Measurements from ENCODE around the gene ZBTB47.
A peak's percentile ranks its signal among the peaks of the same experiment; 100 is the strongest.

The ZBTB47 gene

DNA sequence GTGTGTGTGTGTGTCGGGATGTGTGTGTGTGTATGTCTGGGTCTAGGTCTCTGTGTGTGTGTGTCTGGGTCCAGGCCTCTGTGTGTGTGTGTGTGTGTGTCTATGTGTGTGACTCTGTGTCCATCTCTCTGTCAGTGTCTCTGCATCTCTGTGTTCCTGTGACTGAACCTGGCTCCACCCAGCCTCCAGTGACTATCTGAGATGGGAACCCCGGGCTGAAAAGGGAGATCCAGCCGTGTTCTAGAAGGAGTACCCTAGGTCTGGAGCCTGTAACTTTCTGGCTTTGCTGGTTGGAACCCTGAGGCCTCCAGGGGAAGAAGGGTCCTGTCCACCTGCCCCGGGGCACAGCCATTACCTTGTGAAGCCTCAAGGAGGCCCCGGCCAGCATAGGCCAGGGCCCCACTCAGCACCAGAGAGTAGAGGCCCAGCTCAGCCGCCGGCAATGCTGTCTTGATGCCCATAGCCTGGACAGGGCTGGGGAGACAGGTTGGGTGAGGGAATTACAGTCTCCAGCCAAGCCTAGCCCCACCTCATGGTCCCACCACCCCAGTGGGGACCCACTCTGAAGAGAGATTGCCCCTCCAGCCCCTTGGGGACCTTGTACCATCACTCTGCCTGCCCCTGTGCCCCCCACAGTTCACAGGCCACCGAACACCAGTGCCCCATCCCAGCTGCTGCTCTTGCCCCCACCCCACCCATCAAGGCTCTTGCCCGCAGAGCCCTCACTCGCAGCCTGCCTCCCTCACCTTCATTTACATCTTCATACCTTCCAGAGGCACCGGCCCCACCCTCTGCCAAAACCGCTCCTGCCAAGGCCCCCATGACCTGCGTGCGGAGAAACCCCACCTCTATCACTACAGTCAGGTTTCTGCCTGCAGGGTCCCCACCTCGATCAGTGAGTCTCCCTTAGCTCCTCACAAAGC is 47.1 kb downstream of the ZBTB47 start:
- TF ChIP-seq, protein P1, sequence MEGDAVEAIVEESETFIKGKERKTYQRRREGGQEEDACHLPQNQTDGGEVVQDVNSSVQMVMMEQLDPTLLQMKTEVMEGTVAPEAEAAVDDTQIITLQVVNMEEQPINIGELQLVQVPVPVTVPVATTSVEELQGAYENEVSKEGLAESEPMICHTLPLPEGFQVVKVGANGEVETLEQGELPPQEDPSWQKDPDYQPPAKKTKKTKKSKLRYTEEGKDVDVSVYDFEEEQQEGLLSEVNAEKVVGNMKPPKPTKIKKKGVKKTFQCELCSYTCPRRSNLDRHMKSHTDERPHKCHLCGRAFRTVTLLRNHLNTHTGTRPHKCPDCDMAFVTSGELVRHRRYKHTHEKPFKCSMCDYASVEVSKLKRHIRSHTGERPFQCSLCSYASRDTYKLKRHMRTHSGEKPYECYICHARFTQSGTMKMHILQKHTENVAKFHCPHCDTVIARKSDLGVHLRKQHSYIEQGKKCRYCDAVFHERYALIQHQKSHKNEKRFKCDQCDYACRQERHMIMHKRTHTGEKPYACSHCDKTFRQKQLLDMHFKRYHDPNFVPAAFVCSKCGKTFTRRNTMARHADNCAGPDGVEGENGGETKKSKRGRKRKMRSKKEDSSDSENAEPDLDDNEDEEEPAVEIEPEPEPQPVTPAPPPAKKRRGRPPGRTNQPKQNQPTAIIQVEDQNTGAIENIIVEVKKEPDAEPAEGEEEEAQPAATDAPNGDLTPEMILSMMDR (IDR thresholded peaks at IDR 0.05; ENCODE audit: extremely low read depth, insufficient read depth, missing control alignments), result no peak
- DNase-seq (ENCODE audit: low spot score), result no peak
- in situ Hi-C loops (cut with MboI; ENCODE audit: low pct_unique_long_range_greater_than_20kb, low sequenced_read_pairs, unreplicated experiment), result no loop called here

DNA sequence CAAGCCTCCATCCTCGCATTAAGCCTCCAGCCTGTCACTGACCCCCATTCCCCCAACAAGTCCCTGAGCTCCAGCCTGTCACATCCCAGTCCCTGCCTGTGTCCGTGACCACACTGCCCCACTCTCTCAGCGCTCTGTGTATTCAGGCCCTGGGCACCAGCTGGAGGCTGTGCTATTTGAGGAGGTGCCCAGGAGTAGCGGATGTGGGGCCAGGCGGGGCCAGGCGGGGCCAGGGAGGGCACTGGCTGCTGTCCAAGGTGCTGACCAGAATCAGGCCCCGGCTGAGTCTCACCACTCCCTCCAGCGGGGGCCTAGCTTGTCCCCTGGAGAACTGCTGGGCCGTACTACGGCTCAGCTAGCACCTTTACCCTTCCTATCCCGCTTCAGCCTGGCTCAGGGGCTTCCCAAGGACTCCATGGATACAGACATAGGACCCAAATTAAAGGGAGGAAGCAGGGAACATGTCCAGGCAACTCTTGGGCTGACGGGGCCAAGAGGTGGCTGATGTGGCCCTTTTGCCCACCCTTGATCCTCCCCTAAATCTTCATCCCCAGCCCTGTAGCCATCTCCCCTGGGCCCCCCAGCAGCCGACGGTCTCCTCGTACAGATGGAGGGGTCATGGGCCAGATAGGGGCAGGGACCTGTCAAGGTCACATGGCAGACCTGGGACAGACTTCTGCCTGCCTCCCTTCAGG is 48.0 kb downstream of the ZBTB47 start:
- in situ Hi-C loops (cut with MboI; ENCODE audit: low pct_unique_long_range_greater_than_20kb, low sequenced_read_pairs, unreplicated experiment), result no loop called here
- DNase-seq (ENCODE audit: low spot score), result peak; percentile 79
- TF ChIP-seq, protein P1 (IDR thresholded peaks at IDR 0.05; ENCODE audit: extremely low read depth, insufficient read depth, missing control alignments), result no peak

DNA sequence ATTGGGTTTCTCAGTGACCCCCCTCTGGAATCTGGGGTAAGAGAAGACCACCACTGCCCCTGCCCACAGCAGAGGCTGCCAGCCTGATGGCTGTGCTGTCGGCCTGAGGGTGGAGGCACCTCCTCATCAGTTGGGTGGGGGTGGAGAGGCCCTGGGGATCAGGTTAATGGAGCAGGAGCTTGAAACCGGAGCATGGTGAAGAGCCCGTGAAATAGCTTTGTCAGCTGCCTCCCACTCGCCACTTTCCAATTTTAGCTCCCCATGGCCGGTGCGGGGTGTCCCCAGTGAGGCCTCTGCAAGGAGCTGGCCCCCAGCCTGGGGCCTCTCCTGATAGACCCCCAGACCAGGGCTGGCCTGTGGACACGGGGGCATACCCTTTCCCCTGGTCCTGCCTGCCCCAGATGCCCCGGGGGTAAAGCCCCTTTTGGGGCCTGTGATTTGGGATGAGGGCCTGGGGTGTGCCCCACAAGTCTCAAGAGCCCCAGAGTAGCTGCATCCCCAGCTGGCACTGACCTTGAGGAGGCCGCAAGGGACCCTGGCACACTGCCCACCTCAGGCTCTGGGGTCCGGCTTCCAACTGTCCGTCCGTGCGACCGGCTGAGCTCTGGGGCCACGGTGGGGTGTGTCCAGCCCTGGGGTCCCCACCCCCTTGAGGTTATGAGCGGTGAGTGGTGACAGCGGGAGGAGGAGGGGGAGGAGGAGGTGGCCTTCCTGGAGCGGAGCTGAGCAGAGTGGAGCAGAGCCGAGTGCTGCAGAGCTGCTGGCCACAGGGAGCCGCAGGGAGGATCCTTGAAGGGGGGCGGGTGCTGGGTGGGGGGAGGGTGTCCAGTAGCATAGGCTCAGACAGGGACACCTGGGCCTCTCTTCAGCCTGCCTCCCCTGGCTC is 48.8 kb downstream of the ZBTB47 start, which contains the start of gene HHATL:
TSS of gene HHATL (minus strand) at position 733 of the 886 bp plus-strand sequence. CDS start 1,972 bp downstream, outside the sequence.
- DNase-seq (ENCODE audit: low spot score), result no peak
- TF ChIP-seq, protein P1 (IDR thresholded peaks at IDR 0.05; ENCODE audit: extremely low read depth, insufficient read depth, missing control alignments), result no peak
- in situ Hi-C loops (cut with MboI; ENCODE audit: low pct_unique_long_range_greater_than_20kb, low sequenced_read_pairs, unreplicated experiment), result no loop called here

DNA sequence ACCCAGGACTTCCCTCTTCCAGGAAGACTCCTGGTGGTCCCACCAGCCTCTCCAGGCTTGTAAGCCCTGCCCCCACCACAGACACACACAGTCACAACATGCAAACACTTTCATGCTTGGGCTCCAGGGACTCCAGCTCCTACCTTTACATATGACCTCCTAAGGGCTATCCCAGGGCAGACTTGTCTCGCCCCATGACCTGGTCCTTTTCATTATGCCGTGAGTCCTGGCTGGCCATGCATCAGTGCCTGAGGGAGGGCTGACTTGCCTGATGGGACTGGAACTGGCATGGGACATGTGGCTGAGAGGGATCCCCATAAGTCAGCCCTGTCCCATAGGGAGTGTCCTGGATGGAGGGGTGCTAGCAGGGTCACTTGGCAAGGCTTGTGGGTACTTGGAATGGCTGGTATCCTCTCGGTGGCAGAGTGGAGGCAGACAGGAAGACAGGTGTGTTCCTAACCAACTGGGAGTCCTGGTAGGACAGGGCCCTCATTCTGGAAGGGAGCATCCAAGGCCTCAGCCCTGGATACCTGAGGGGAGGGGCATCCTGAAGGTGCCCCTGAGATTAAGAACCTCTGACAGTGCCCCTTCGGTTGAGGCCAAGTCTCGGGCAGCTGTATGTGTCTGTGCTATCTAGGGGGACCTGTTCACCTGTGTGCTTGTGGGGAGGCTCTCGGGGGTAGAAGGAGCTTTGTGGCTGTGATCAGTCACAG is 49.6 kb downstream of the ZBTB47 start:
- in situ Hi-C loops (cut with MboI; ENCODE audit: low pct_unique_long_range_greater_than_20kb, low sequenced_read_pairs, unreplicated experiment), result no loop called here
- TF ChIP-seq, protein P1 (IDR thresholded peaks at IDR 0.05; ENCODE audit: extremely low read depth, insufficient read depth, missing control alignments), result no peak
- DNase-seq (ENCODE audit: low spot score), result no peak

DNA sequence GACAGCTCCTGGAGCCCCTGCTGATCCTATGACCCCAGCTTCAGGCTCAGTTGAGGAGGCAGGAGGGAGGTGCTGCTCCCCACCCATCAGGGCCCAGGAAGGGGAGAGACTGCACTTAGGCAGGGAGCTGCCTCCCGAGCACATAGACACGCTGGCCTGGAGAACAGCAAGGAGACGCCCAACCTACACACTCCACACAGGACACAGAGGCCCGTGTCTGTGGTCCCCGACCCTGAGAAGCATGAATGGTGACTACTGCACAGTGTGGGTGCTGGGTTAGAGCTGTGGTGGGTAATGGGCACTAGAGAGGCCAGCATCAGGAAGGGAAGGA is 50.2 kb downstream of the ZBTB47 start:
- in situ Hi-C loops (cut with MboI; ENCODE audit: low pct_unique_long_range_greater_than_20kb, low sequenced_read_pairs, unreplicated experiment), result no loop called here
- TF ChIP-seq, protein P1 (IDR thresholded peaks at IDR 0.05; ENCODE audit: extremely low read depth, insufficient read depth, missing control alignments), result no peak
- DNase-seq (ENCODE audit: low spot score), result no peak

Data from GM13977 (cell line).